Measurements from ENCODE around the gene CEP350.
"Not testable (repeated sequence)": the region's sequence is repeated elsewhere in the genome, so short reads cannot be mapped to it uniquely, and the experiment has no call there.

DNA sequence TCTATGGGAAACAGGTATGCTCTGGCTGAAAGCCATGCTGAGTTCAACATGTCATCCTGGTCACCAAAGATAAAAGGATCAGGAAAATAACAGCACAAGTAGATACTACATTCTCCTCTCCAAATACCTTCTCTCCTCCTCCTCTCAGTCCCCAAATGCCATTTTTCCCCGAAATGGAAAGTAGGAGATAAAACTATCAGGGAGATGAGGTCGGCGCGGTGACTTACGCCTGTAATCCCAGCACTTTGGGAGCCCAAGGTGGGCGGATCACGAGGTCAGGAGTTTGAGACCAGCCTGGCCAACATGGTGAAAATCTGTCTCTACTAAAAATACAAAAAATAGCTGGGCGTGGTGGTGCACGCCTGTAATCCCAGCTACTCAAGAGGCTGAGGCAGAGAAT lies 179.1 kb downstream of the CEP350 start:
- TF ChIP-seq, protein P1, sequence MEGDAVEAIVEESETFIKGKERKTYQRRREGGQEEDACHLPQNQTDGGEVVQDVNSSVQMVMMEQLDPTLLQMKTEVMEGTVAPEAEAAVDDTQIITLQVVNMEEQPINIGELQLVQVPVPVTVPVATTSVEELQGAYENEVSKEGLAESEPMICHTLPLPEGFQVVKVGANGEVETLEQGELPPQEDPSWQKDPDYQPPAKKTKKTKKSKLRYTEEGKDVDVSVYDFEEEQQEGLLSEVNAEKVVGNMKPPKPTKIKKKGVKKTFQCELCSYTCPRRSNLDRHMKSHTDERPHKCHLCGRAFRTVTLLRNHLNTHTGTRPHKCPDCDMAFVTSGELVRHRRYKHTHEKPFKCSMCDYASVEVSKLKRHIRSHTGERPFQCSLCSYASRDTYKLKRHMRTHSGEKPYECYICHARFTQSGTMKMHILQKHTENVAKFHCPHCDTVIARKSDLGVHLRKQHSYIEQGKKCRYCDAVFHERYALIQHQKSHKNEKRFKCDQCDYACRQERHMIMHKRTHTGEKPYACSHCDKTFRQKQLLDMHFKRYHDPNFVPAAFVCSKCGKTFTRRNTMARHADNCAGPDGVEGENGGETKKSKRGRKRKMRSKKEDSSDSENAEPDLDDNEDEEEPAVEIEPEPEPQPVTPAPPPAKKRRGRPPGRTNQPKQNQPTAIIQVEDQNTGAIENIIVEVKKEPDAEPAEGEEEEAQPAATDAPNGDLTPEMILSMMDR (conservative IDR thresholded peaks at IDR 0.05; ENCODE audit: low read depth, low read length) = not testable (repeated sequence)
- not testable (repeated sequence) for TF ChIP-seq EZH2phosphoT487 (IDR thresholded peaks at IDR 0.05; ENCODE audit: borderline replicate concordance, low read length); EZH2 (IDR thresholded peaks at IDR 0.05; ENCODE audit: low read length, unreplicated experiment)

Data from PC-3 (cell line).